Ovary (tissue), 9 donors: Measurements from ENCODE around the gene GPR55. TPM values are rescaled to one million over a fixed set of nuclear protein-coding genes. Genes with fewer than 3 reads are reported as not detected.

Experiments used
- DNase-seq, 5 donors: peaks; one replicate each; pipeline ENCODE4 v3.0.0-alpha.2; 2019 to 2020
- H3K27ac ChIP-seq, 2 donors: fragments of 200-600 bp; one replicate each; pipeline versions ENCODE4 v1.5.1 to v1.8.0; 2019 to 2022
- H3K27me3 ChIP-seq: fragments of 200-600 bp; one replicate; pipeline ENCODE4 v1.8.0; 2022
- H3K36me3 ChIP-seq: fragments of 200-600 bp; sonication (generic); one replicate; pipeline ENCODE4 v1.5.1; 2019
- H3K4me1 ChIP-seq: one replicate; pipeline ENCODE4 v1.8.1; 2013; ENCODE audit warnings: mild to moderate bottlenecking, moderate library complexity; ENCODE audit not compliant: insufficient read depth
- H3K4me3 ChIP-seq: fragments of 200-600 bp; sonication (generic); one replicate; pipeline ENCODE4 v1.5.1; 2017
- H3K9me3 ChIP-seq, 2 donors: fragments of 200-600 bp in 1 of 2; sonication (generic) in 1 of 2; one replicate each; pipeline versions ENCODE4 v1.5.1 to v1.8.1; 2013 to 2019; ENCODE audit warnings: mild to moderate bottlenecking in 1 of 2, moderate library complexity in 1 of 2
- CTCF ChIP-seq, 3 donors: fragments of 450-650 bp in 2 of 3; fragments of 200-600 bp in 1 of 3; IDR thresholded peaks; one replicate each; pipeline versions ENCODE4 v1.5.1 to v1.8.0; 2016 to 2022; ENCODE audit warnings: antibody characterized with exemption in 3 of 3, mild to moderate bottlenecking in 1 of 3
- EP300 ChIP-seq: sonication (generic); formaldehyde crosslinking; IDR thresholded peaks from one replicate; pipeline ENCODE4 v1.6.1; 2017; ENCODE audit warnings: antibody characterized with exemption
- POLR2A ChIP-seq: fragments of 450-650 bp; IDR thresholded peaks from one replicate; pipeline ENCODE4 v1.6.1; 2017; ENCODE audit warnings: antibody characterized with exemption, mild to moderate bottlenecking, moderate library complexity
- WGBS, 3 donors: extraction: QIAGEN DNeasy Blood & Tissue Kit in 1 of 3; methylation state at CpG; one replicate each; pipeline versions ENCODE4 v1.1.5 to v1.1.7; 2013 to 2017; 5-methylcytosine and 5-hydroxymethylcytosine counted together
- intact Hi-C, 4 donors: fragments of 100-400 bp; cut with DNase I; formaldehyde crosslinking; loops; one replicate each; pipeline versions ENCODE4 v1.11.0 to v1.15.1; 2022 to 2023
- polyA plus RNA-seq, 2 donors: library from polyadenylated mRNA; stranded (reverse); fragments of 200-250 nt in 1 of 2; fragments of 350-450 nt in 1 of 2; fragmentation: Illumina TruSeq in 1 of 2; extraction: RNeasy Lipid Tissue Mini Kit (QIAGEN cat#74804) in 1 of 2; gene quantifications; one replicate each; pipeline ENCODE4 v1.2.3, GENCODE V29; 2013 to 2014
- total RNA-seq, 7 donors: library from RNA; depleted of rRNA in 2 of 7; stranded (reverse); fragments of >200 nt in 2 of 7; fragmentation: NEBNext Ultra II Directional in 3 of 7; extraction: Animal tissue kit (Norgen Biotek cat#: 25700) in 3 of 7; gene quantifications; one replicate each; pipeline versions ENCODE4 v1.1.0 to v1.2.4, GENCODE V29; 2016 to 2023
- donor health status: DM: no; HTN: no; CAD: no; lungs with moderate emphysema.
- donor health status: DM: no; HTN: no; CAD: no.
- donor health status: Bipolar disorder and iron deficiency.
- donor health status: DM: yes; HTN: yes; CAD: no.
- donor health status: DM: no; HTN: no; CAD: no.
- donor health status: DM: yes; HTN: yes; CAD: no.

The GPR55 gene
- total and polyA plus RNA-seq, 9 donors: 0.05 to 0.20 (median 0.14) TPM; not detected in 5

GRCh38 chr2:230942920-230943896, 18.2 kb upstream of the GPR55 start:
- H3K27ac ChIP-seq: no peak overlapping the region
- H3K36me3 ChIP-seq: no peaks in the 10 kb centered on the region
- no peak for TF ChIP-seq POLR2A
- TF ChIP-seq EP300: no peak
- no peak for TF ChIP-seq CTCF (IDR thresholded peaks at IDR 0.05)
- intact Hi-C loops: no loop called here
- no peaks in the 10 kb centered on the region for H3K9me3 ChIP-seq
- H3K4me3 ChIP-seq: no peak overlapping the region
- no peak for DNase-seq
- no peaks in the 10 kb centered on the region for H3K4me1 ChIP-seq
- WGBS, 3 donors: 38 to 43% (median 40%) methylated on average over 18 to 19 of the region's 19 CpGs
- no peaks in the 10 kb centered on the region for H3K27me3 ChIP-seq

- Histone ChIP-seq H3K27ac (no peak overlapping the region), H3K4me3 (no peak overlapping the region), H3K4me1 (no peaks in the 10 kb centered on the region), H3K9me3 (no peaks in the 10 kb centered on the region), H3K27me3 (no peaks in the 10 kb centered on the region), H3K36me3 (no peaks in the 10 kb centered on the region)
- TF ChIP-seq EP300 (no peak), CTCF (IDR thresholded peaks at IDR 0.05) (no peak), POLR2A (no peak)
- intact Hi-C loops: no loop called here
- no peak for DNase-seq
- WGBS, 3 donors: 63 to 68% (median 64%) methylated on average over 3 of the region's 3 CpGs
Observed at GRCh38 chr2:230942371-230942770, 17.3 kb upstream of the GPR55 start.

GRCh38 chr2:230941202-230942180, 16.4 kb upstream of the GPR55 start:
- WGBS, 3 donors: 79 to 86% (median 84%) methylated on average over 14 of the region's 14 CpGs
- H3K27ac ChIP-seq: no peak overlapping the region
- H3K4me1 ChIP-seq: no peaks in the 10 kb centered on the region
- intact Hi-C loops: no loop called here
- no peaks in the 10 kb centered on the region for H3K36me3 ChIP-seq
- no peaks in the 10 kb centered on the region for H3K27me3 ChIP-seq
- DNase-seq: no peak
- no peak for TF ChIP-seq POLR2A
- TF ChIP-seq CTCF (IDR thresholded peaks at IDR 0.05): no peak
- TF ChIP-seq EP300: no peak
- H3K4me3 ChIP-seq: no peak overlapping the region
- no peaks in the 10 kb centered on the region for H3K9me3 ChIP-seq

GRCh38 chr2:230940471-230940815, 15.4 kb upstream of the GPR55 start:
- H3K4me3 ChIP-seq: no peak overlapping the region
- H3K9me3 ChIP-seq: no peaks in the 10 kb centered on the region
- no peaks in the 10 kb centered on the region for H3K4me1 ChIP-seq
- H3K36me3 ChIP-seq: no peaks in the 10 kb centered on the region
- DNase-seq: no peak
- no peak overlapping the region for H3K27ac ChIP-seq
- no peak for TF ChIP-seq POLR2A
- no peak for TF ChIP-seq CTCF (IDR thresholded peaks at IDR 0.05)
- no peak for TF ChIP-seq EP300
- WGBS, 3 donors: 30 to 47% (median 45%) methylated on average over 9 of the region's 9 CpGs
- no peaks in the 10 kb centered on the region for H3K27me3 ChIP-seq
- intact Hi-C loops: no loop called here
